ENCODE data around the gene TMED10. TPM values are rescaled to one million over a fixed set of nuclear protein-coding genes. Genes with fewer than 3 reads are reported as not detected.

The TMED10 gene
- total and polyA plus RNA-seq, 2 donors (not counting 3 experiments of a cell fraction or from before 2014, with no cell fraction given), result 338 to 342 TPM

DNA sequence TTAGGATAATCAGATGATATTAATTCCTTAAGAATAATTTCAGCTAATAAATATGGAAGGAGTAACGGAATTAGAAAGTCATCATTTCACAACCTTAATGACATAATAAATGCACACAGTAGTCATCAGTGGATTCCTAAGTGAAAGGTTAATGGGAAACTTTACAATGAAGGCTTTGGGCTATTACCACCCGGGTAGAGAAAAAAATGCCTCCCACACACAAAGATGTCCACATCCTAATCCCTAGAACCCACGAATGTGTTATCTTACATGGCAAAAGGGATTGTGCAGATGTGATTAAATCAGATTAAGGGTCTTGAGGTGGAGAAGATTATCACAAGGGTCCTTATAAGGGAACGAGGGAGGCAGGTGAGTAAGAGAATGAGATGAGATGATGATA lies 5.6 kb downstream of the TMED10 start:
- Histone ChIP-seq H3K9me3 (replicated peaks; ENCODE audit: control insufficient read depth, insufficient read depth, low read length) (no peaks in the 10 kb centered on the region), H3K4me1 (ENCODE audit: control insufficient read depth, extremely low read depth, insufficient read depth, low read length) (peaks cover 5% of the 10 kb centered on the region), H3K27ac (ENCODE audit: insufficient read depth, low read depth, low read length) (no peak overlapping the region), H2AFZ (ENCODE audit: low read depth, low read length) (no peak overlapping the region), H3K36me3 (ENCODE audit: control insufficient read depth in 2 of 2, extremely low read depth in 1 of 2, insufficient read depth in 2 of 2, low read length in 2 of 2) (no peaks in the 10 kb centered on the region), H4K20me1 (replicated peaks; ENCODE audit: control insufficient read depth, extremely low read depth, insufficient read depth, low read length) (peaks cover 2% of the 10 kb centered on the region), H3K79me2 (ENCODE audit: control insufficient read depth, insufficient read depth, low read length) (peaks cover 96% of the 10 kb centered on the region), H3K9ac (replicated peaks; ENCODE audit: extremely low read depth, insufficient read depth, low read length) (no peak overlapping the region), H3K4me3 (replicated peaks in 1 of 3; ENCODE audit: insufficient read depth in 1 of 3, low read depth in 1 of 3, low read length in 3 of 3) (no peak overlapping the region), H3K9me1 (replicated peaks; ENCODE audit: control insufficient read depth, extremely low read depth, insufficient read depth, low read length) (no peaks in the 10 kb centered on the region), H3K4me2 (ENCODE audit: insufficient read depth, low read length) (no peak overlapping the region), H3K27me3 (ENCODE audit: control insufficient read depth in 2 of 2, insufficient read depth in 2 of 2, low read length in 2 of 2) (no peaks in the 10 kb centered on the region)
- FAIRE-seq (no peak), DNase-seq (ENCODE audit: low read depth, low spot score) (no peak)
- ChIA-PET POLR2A (no interaction called here), CTCF (no interaction called here)
- TF ChIP-seq GATA2 (IDR thresholded peaks at IDR 0.05; ENCODE audit: insufficient read depth, insufficient read length, low read depth, low read length), result no peak
- TF ChIP-seq MYC (IDR thresholded peaks at IDR 0.05; ENCODE audit: low read depth, low read length), result no peak
- TF ChIP-seq POLR2AphosphoS5 (IDR thresholded peaks at IDR 0.05; ENCODE audit: insufficient read depth, low read depth, low read length), result no peak
- TF ChIP-seq, protein P1, sequence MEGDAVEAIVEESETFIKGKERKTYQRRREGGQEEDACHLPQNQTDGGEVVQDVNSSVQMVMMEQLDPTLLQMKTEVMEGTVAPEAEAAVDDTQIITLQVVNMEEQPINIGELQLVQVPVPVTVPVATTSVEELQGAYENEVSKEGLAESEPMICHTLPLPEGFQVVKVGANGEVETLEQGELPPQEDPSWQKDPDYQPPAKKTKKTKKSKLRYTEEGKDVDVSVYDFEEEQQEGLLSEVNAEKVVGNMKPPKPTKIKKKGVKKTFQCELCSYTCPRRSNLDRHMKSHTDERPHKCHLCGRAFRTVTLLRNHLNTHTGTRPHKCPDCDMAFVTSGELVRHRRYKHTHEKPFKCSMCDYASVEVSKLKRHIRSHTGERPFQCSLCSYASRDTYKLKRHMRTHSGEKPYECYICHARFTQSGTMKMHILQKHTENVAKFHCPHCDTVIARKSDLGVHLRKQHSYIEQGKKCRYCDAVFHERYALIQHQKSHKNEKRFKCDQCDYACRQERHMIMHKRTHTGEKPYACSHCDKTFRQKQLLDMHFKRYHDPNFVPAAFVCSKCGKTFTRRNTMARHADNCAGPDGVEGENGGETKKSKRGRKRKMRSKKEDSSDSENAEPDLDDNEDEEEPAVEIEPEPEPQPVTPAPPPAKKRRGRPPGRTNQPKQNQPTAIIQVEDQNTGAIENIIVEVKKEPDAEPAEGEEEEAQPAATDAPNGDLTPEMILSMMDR (IDR thresholded peaks at IDR 0.05; ENCODE audit: extremely low read depth in 1 of 2, insufficient read depth in 1 of 2, low read depth in 1 of 2, low read length in 2 of 2), result no peak
- TF ChIP-seq POLR2A (IDR thresholded peaks at IDR 0.05; ENCODE audit: low read depth, low read length), result no peak
- TF ChIP-seq, protein P2, sequence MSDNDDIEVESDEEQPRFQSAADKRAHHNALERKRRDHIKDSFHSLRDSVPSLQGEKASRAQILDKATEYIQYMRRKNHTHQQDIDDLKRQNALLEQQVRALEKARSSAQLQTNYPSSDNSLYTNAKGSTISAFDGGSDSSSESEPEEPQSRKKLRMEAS (IDR thresholded peaks at IDR 0.05; ENCODE audit: insufficient read depth, insufficient read length), result no peak
- no peak for TF ChIP-seq EZH2 (IDR thresholded peaks at IDR 0.05; ENCODE audit: borderline replicate concordance, low read depth, low read length, severe bottlenecking)
- no peak for TF ChIP-seq JUN (IDR thresholded peaks at IDR 0.05; ENCODE audit: borderline replicate concordance, insufficient read depth, insufficient read length, low read depth)
- no peak for TF ChIP-seq FOS (IDR thresholded peaks at IDR 0.05; ENCODE audit: borderline replicate concordance, insufficient read depth, low read length)
- intact Hi-C loops (cut with micrococcal nuclease), result no loop called here
- dilution Hi-C loops (cut with MboI; ENCODE audit: extremely low pct_ligation_motif_present, low sequenced_read_pairs), result no loop called here
- no TSS peak for BruUV-seq (replicated peaks)
